Transverse colon (tissue), 4 donors: Measurements from ENCODE around the gene PEX19. TPM values are rescaled to one million over a fixed set of nuclear protein-coding genes. Genes with fewer than 3 reads are reported as not detected.

Source experiments
- DNase-seq: peaks from one replicate; pipeline ENCODE4 v3.0.0-alpha.2; 2019
- H3K27ac ChIP-seq, 4 donors: fragments of 200-600 bp; sonication (generic); 2 replicates each; pipeline ENCODE4 v1.5.1; 2016 to 2018; ENCODE audit warnings: inconsistent platforms in 4 of 4
- H3K27me3 ChIP-seq: fragments of 200-600 bp; sonication (generic); 2 replicates; pipeline ENCODE4 v1.5.1; 2017; ENCODE audit warnings: inconsistent platforms
- H3K36me3 ChIP-seq, 4 donors: fragments of 200-600 bp; sonication (generic); 2 replicates each; pipeline ENCODE4 v1.5.1; 2017 to 2019; ENCODE audit warnings: inconsistent platforms in 4 of 4
- H3K4me1 ChIP-seq, 4 donors: fragments of 200-600 bp; sonication (generic); 2 replicates each; pipeline ENCODE4 v1.5.1; 2017 to 2020; ENCODE audit warnings: inconsistent platforms in 4 of 4
- H3K4me3 ChIP-seq, 4 donors: fragments of 200-600 bp; sonication (generic); 1 replicate in 1 of 4; 2 replicates in 3 of 4; pipeline versions ENCODE4 v1.5.1 to v1.6.1; 2017 to 2019; ENCODE audit warnings: inconsistent platforms in 4 of 4
- H3K9me3 ChIP-seq, 2 donors: fragments of 200-600 bp; sonication (generic); 2 replicates each; pipeline ENCODE4 v1.5.1; 2017 to 2019; ENCODE audit warnings: inconsistent platforms in 2 of 2
- EP300 ChIP-seq: sonication (generic); formaldehyde crosslinking; IDR thresholded peaks from one replicate; pipeline ENCODE4 v1.6.1; 2017; ENCODE audit warnings: antibody characterized with exemption, low read depth
- POLR2A ChIP-seq: fragments of 450-650 bp; IDR thresholded peaks from one replicate; pipeline ENCODE4 v1.6.1; 2016; ENCODE audit warnings: antibody characterized with exemption, mild to moderate bottlenecking, moderate library complexity
- POLR2AphosphoS5 ChIP-seq, 3 donors: sonication (generic); formaldehyde crosslinking; IDR thresholded peaks; one replicate each; pipeline ENCODE4 v1.6.1; 2016; ENCODE audit warnings: antibody characterized with exemption in 3 of 3
- WGBS, 2 donors: methylation state at CpG; one replicate each; pipeline ENCODE4 v1.1.5; 2018; ENCODE audit warnings: low coverage in 1 of 2; 5-methylcytosine and 5-hydroxymethylcytosine counted together
- in situ Hi-C, 4 donors: fragments of 200-750 bp; cut with MboI; loops; one replicate each; pipeline versions ENCODE4 v1.15.0 to v1.15.1; 2017; ENCODE audit warnings: low sequenced_read_pairs in 3 of 4, low pct_ligation_motif_present in 1 of 4, low pct_unique_long_range_greater_than_20kb in 1 of 4
- intact Hi-C: fragments of 100-400 bp; cut with DNase I; formaldehyde crosslinking; loops from one replicate; pipeline ENCODE4 v1.15.1; 2023; ENCODE audit warnings: low total_unique reads
- small RNA-seq, 4 donors: library from RNA; depleted of rRNA; stranded (forward); fragments of <200 nt; gene quantifications; one replicate each; pipeline ENCODE3, GENCODE V24; 2016
- total RNA-seq, 4 donors: library from RNA; depleted of rRNA; stranded (reverse); fragments of >200 nt; gene quantifications; one replicate each; pipeline ENCODE4 v1.1.0, GENCODE V29; 2016
- TF ChIP-seq, protein P1 (sequence below), 5 experiments: fragments of 200-600 bp in 3 of 5; fragments of 450-650 bp in 2 of 5; sonication (generic) in 3 of 5; IDR thresholded peaks; 1 replicate in 2 of 5; 2 replicates in 3 of 5; pipeline ENCODE4 v1.5.1; 2016 to 2017; ENCODE audit warnings: antibody characterized with exemption in 5 of 5, inconsistent platforms in 3 of 5, mild to moderate bottlenecking in 2 of 5, moderate library complexity in 1 of 5

PEX19 gene
- total RNA-seq, 4 donors from 2014 or later: 22.1 to 50.8 (median 32.8) TPM

DNA sequence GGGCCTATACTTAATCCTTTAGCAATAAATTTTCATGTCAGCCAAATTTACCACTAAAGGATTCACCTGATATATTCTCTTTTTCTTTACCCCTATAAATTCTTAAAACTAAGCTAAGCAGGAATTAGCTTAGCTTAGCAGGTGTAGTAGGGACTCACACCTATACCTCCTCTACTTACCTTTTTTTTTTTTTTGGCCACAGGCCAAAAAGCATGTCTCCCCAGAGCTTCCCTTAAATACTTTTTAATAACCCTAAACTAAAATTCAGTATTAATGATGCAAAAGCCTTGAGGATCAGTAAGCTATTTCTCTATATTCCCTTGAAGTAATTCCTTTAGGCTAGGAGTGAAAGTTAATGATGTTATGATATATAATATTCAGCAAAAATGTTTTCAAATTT lies 56.5 kb downstream of the PEX19 start:
- H3K27me3 ChIP-seq: no peaks in the 10 kb centered on the region
- peaks cover 0 to 93% (median 44%) of the 10 kb centered on the region in 4 donors for H3K36me3 ChIP-seq
- in situ Hi-C loops (no loop called here), intact Hi-C loops (no loop called here)
- no peaks in the 10 kb centered on the region for H3K4me1 ChIP-seq
- TF ChIP-seq EP300 (no peak), POLR2AphosphoS5 (IDR thresholded peaks at IDR 0.05) (no peak), POLR2A (no peak)
- TF ChIP-seq, protein P1, sequence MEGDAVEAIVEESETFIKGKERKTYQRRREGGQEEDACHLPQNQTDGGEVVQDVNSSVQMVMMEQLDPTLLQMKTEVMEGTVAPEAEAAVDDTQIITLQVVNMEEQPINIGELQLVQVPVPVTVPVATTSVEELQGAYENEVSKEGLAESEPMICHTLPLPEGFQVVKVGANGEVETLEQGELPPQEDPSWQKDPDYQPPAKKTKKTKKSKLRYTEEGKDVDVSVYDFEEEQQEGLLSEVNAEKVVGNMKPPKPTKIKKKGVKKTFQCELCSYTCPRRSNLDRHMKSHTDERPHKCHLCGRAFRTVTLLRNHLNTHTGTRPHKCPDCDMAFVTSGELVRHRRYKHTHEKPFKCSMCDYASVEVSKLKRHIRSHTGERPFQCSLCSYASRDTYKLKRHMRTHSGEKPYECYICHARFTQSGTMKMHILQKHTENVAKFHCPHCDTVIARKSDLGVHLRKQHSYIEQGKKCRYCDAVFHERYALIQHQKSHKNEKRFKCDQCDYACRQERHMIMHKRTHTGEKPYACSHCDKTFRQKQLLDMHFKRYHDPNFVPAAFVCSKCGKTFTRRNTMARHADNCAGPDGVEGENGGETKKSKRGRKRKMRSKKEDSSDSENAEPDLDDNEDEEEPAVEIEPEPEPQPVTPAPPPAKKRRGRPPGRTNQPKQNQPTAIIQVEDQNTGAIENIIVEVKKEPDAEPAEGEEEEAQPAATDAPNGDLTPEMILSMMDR (IDR thresholded peaks at IDR 0.05): no peak
- H3K4me3 ChIP-seq: no peak overlapping the region
- H3K9me3 ChIP-seq: no peaks in the 10 kb centered on the region
- no peak for DNase-seq
- no peak overlapping the region for H3K27ac ChIP-seq

DNA sequence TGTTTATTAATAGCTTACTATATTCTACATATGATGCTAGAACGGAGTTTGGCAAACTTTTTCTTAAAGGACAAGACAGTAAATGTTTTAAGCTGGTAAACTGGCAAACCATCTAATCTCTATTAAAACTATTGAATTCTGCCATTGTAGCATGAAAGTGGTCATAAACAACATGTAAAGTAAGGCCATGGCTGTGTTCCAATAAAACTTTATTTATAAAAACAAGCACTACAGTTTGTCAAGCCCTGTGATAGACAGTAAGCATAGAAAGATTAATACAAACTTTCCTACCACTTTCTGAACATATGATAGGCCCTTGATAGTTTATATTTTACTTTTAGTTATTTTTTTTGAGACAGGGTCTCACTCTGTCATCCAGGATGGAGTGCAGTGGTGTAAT lies 57.4 kb downstream of the PEX19 start:
- in situ Hi-C loops (no loop called here), intact Hi-C loops (no loop called here)
- H3K4me1 ChIP-seq: no peaks in the 10 kb centered on the region
- H3K4me3 ChIP-seq: no peak overlapping the region
- H3K27me3 ChIP-seq: no peaks in the 10 kb centered on the region
- DNase-seq: no peak
- peaks cover 0 to 97% (median 44%) of the 10 kb centered on the region in 4 donors for H3K36me3 ChIP-seq
- no peak overlapping the region for H3K27ac ChIP-seq
- H3K9me3 ChIP-seq: no peaks in the 10 kb centered on the region
- 94 to 100% methylated on average over 1 of the region's 1 CpG for WGBS, 2 donors
- TF ChIP-seq, protein P1 (IDR thresholded peaks at IDR 0.05): no peak
- TF ChIP-seq POLR2A (no peak), EP300 (no peak), POLR2AphosphoS5 (IDR thresholded peaks at IDR 0.05) (no peak)

DNA sequence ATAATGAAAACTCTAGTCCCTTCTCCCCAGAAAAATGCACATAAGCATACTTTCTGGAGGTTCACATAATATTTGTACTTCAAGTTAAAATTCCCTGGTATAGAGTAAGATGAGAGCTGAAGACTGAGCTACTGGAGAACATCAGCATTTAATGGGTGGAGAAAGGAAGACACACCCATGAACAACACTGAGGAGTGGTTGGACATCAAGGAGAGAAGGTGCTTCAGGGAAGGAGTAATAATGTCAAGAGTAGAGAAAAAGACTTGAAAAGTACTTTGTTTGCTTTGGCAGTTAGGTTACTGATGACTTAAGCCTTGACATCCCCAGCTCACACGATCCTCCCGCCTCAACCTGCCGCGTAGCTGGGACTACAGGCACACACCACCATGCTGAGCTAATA lies 57.9 kb downstream of the PEX19 start:
- WGBS, 2 donors: 72 to 76% methylated on average over 4 of the region's 4 CpGs
- peaks cover 0 to 97% (median 44%) of the 10 kb centered on the region in 4 donors for H3K36me3 ChIP-seq
- TF ChIP-seq, protein P1 (IDR thresholded peaks at IDR 0.05): no peak
- no peak for TF ChIP-seq EP300
- TF ChIP-seq POLR2AphosphoS5 (IDR thresholded peaks at IDR 0.05): no peak

More for the DNA sequence above, 57.9 kb downstream of the PEX19 start:
- no peak overlapping the region for H3K27ac ChIP-seq
- intact Hi-C loops: no loop called here
- in situ Hi-C loops: no loop called here
- DNase-seq: no peak
- H3K4me1 ChIP-seq: no peaks in the 10 kb centered on the region
- no peak overlapping the region for H3K4me3 ChIP-seq
- H3K27me3 ChIP-seq: no peaks in the 10 kb centered on the region
- H3K9me3 ChIP-seq: no peaks in the 10 kb centered on the region

Small RNAs within 50 kb of the gene (small RNA-seq; reads per million reads assigned to genes)
- 0 reads per million in 4 donors for gene RF00019

Other genes with a start within 250 kb of the PEX19 start
- gene KCNJ10, start 215.0 kb downstream of the PEX19 start, total RNA-seq: not detected
- under 1 TPM in 1 of 4 donors, not detected in 3; 0.27 TPM for gene KCNJ9, start 203.6 kb downstream of the PEX19 start, total RNA-seq
- gene IGSF8, start 186.5 kb downstream of the PEX19 start, total RNA-seq: 10 to 100 TPM; 35.9 to 89.0 (median 49.5) TPM
- 10 to 100 TPM; 11.4 to 40.8 (median 23.1) TPM for gene ATP1A2, start 169.4 kb downstream of the PEX19 start, total RNA-seq
- under 1 TPM in 1 of 4 donors, not detected in 3; 0.20 TPM for gene ATP1A4, start 133.5 kb downstream of the PEX19 start, total RNA-seq
- gene CASQ1, start 94.6 kb downstream of the PEX19 start, total RNA-seq: under 1 TPM in 2 of 4 donors, not detected in 2; 0.55 to 0.95 TPM
- 10 to 100 TPM; 25.8 to 92.5 (median 27.3) TPM for gene PEA15, start 79.7 kb downstream of the PEX19 start, total RNA-seq
- 100 to 1,000 TPM; 128 to 279 (median 137) TPM for gene DCAF8, start 22.6 kb downstream of the PEX19 start, total RNA-seq
- 100 to 1,000 TPM in 3 of 4 donors, 10 to 100 TPM in 1; 98.7 to 152 (median 119) TPM for gene COPA, start 58.1 kb upstream of the PEX19 start, total RNA-seq
- gene NCSTN, start 58.2 kb upstream of the PEX19 start, total RNA-seq: 100 to 1,000 TPM in 1 of 4 donors, 10 to 100 TPM in 3; 30.6 to 101 (median 67.3) TPM
- not detected for gene NHLH1, start 81.9 kb upstream of the PEX19 start, total RNA-seq
- 1 to 10 TPM in 3 of 4 donors, under 1 TPM in 1; 0.20 to 3.7 (median 2.7) TPM for gene VANGL2, start 115.4 kb upstream of the PEX19 start, total RNA-seq
- 1 to 10 TPM in 2 of 4 donors, under 1 TPM in 1, not detected in 1; 0.60 to 6.7 (median 2.3) TPM for gene SLAMF6, start 238.1 kb upstream of the PEX19 start, total RNA-seq